KMS-11 (cell line): ENCODE results near the gene DIP2C.

ENCODE experiments used
- H2AFZ ChIP-seq: fragments of 200-600 bp; sonication (generic); 2 replicates; pipeline ENCODE4 v1.6.1; 2016; ENCODE audit warnings: antibody characterized with exemption, mixed run types, low read depth
- H3K27ac ChIP-seq: fragments of 200-600 bp; sonication (generic); 2 replicates; pipeline ENCODE4 v1.6.1; 2016; ENCODE audit warnings: mild to moderate bottlenecking, mixed run types
- H3K27me3 ChIP-seq: fragments of 200-600 bp; sonication (generic); 2 replicates; pipeline ENCODE4 v1.6.1; 2017; ENCODE audit warnings: mild to moderate bottlenecking, low read depth, mixed run types, moderate library complexity; ENCODE audit not compliant: insufficient read depth
- H3K36me3 ChIP-seq: fragments of 200-600 bp; sonication (generic); 2 replicates; pipeline ENCODE4 v1.6.1; 2017; ENCODE audit warnings: mild to moderate bottlenecking, mixed run types; ENCODE audit not compliant: insufficient read depth
- H3K4me1 ChIP-seq: fragments of 200-600 bp; sonication (generic); 2 replicates; pipeline ENCODE4 v1.6.1; 2016; ENCODE audit warnings: mild to moderate bottlenecking, low read depth, mixed run types; ENCODE audit not compliant: poor library complexity, severe bottlenecking
- H3K4me2 ChIP-seq: fragments of 200-600 bp; sonication (generic); 2 replicates; pipeline ENCODE4 v1.7.0; 2016; ENCODE audit warnings: mild to moderate bottlenecking, mixed run types
- H3K4me3 ChIP-seq: fragments of 200-600 bp; sonication (generic); IDR thresholded peaks from 2 replicates; pipeline ENCODE4 v1.6.1; 2017; ENCODE audit warnings: low read depth, low read length, mixed read lengths; ENCODE audit not compliant: insufficient read depth
- H3K79me2 ChIP-seq: fragments of 200-600 bp; sonication (generic); 2 replicates; pipeline ENCODE4 v1.6.1; 2016; ENCODE audit warnings: low read depth, mixed run types; ENCODE audit not compliant: insufficient read depth
- H3K9ac ChIP-seq: fragments of 200-600 bp; sonication (generic); 2 replicates; pipeline ENCODE4 v1.6.1; 2016; ENCODE audit warnings: mild to moderate bottlenecking, mixed run types
- H4K20me1 ChIP-seq: fragments of 200-600 bp; sonication (generic); 2 replicates; pipeline ENCODE4 v1.6.1; 2016; ENCODE audit warnings: mild to moderate bottlenecking, mixed run types; ENCODE audit not compliant: insufficient read depth
- CTCF ChIP-seq: fragments of 200-600 bp; sonication (generic); conservative IDR thresholded peaks from 2 replicates; pipeline ENCODE4 v1.6.1; 2017; ENCODE audit warnings: low read depth, mild to moderate bottlenecking, antibody characterized with exemption, low read length, moderate library complexity, mixed read lengths

The DIP2C gene

GRCh38 chr10:361203-362081 is 328.0 kb downstream of the DIP2C start:
- TF ChIP-seq CTCF = no peak
- H3K4me3 ChIP-seq = no peak overlapping the region
- H3K27ac ChIP-seq = no peak overlapping the region
- H3K9ac ChIP-seq = no peak overlapping the region
- no peaks in the 10 kb centered on the region for H3K79me2 ChIP-seq
- H3K4me1 ChIP-seq = no peaks in the 10 kb centered on the region
- H2AFZ ChIP-seq = no peak overlapping the region
- H4K20me1 ChIP-seq = no peaks in the 10 kb centered on the region
- no peak overlapping the region for H3K4me2 ChIP-seq
- H3K27me3 ChIP-seq = no peaks in the 10 kb centered on the region
- H3K36me3 ChIP-seq = peaks cover 11% of the 10 kb centered on the region; the same call in 1 of the 2 replicates

- Histone ChIP-seq H3K27ac (no peak overlapping the region), H4K20me1 (no peaks in the 10 kb centered on the region), H3K4me2 (no peak overlapping the region), H3K9ac (no peak overlapping the region), H3K4me1 (no peaks in the 10 kb centered on the region), H3K79me2 (no peaks in the 10 kb centered on the region), H3K4me3 (no peak overlapping the region), H2AFZ (no peak overlapping the region), H3K27me3 (no peaks in the 10 kb centered on the region), H3K36me3 (0 out of 2 replicates have a peak, but pooled peaks cover 6% of the 10 kb centered on the region)
- no peak for TF ChIP-seq CTCF
These were observed 328.8 kb downstream of the DIP2C start for GRCh38 chr10:360653-361052.

GRCh38 chr10:359762-360161 is 329.7 kb downstream of the DIP2C start:
- H3K27me3 ChIP-seq = no peaks in the 10 kb centered on the region
- no peaks in the 10 kb centered on the region for H4K20me1 ChIP-seq
- no peak overlapping the region for H3K4me3 ChIP-seq
- no peak overlapping the region for H3K9ac ChIP-seq
- H3K36me3 ChIP-seq = 0 out of 2 replicates have a peak, but pooled peaks cover 3% of the 10 kb centered on the region
- no peak overlapping the region for H2AFZ ChIP-seq
- H3K4me1 ChIP-seq = no peaks in the 10 kb centered on the region
- H3K79me2 ChIP-seq = no peaks in the 10 kb centered on the region
- no peak overlapping the region for H3K27ac ChIP-seq
- TF ChIP-seq CTCF = no peak
- no peak overlapping the region for H3K4me2 ChIP-seq

- H3K9ac ChIP-seq = no peak overlapping the region
- H3K4me2 ChIP-seq = no peak overlapping the region
- H3K27me3 ChIP-seq = no peaks in the 10 kb centered on the region
- H4K20me1 ChIP-seq = no peaks in the 10 kb centered on the region
- H3K4me3 ChIP-seq = no peak overlapping the region
- no peak overlapping the region for H2AFZ ChIP-seq
- H3K4me1 ChIP-seq = no peaks in the 10 kb centered on the region
- TF ChIP-seq CTCF = no peak
- no peak overlapping the region for H3K27ac ChIP-seq
- no peaks in the 10 kb centered on the region for H3K79me2 ChIP-seq
- no peaks in the 10 kb centered on the region for H3K36me3 ChIP-seq
These were observed 330.4 kb downstream of the DIP2C start for GRCh38 chr10:359093-359492.
